HEK293 (cell line): ENCODE results near the gene SIAE.

Experiments
- AEBP2 ChIP-seq: fragments of 450-650 bp; formaldehyde crosslinking; IDR thresholded peaks from 2 replicates; pipeline ENCODE4 v1.5.1; 2016; ENCODE audit warnings: missing biosample characterization, missing genetic modification characterization, borderline replicate concordance
- BCL11A ChIP-seq: fragments of 450-650 bp; formaldehyde crosslinking; IDR thresholded peaks from 2 replicates; pipeline ENCODE4 v1.5.1; 2016; ENCODE audit warnings: low read depth, missing biosample characterization, missing genetic modification characterization
- ELK4 ChIP-seq: IDR thresholded peaks from 2 replicates; pipeline ENCODE4 v1.6.1; 2011; ENCODE audit warnings: mild to moderate bottlenecking, low read depth, low read length, borderline replicate concordance
- GLIS2 ChIP-seq: fragments of 450-650 bp; formaldehyde crosslinking; IDR thresholded peaks from 2 replicates; pipeline ENCODE4 v1.5.1; 2016; ENCODE audit warnings: missing biosample characterization, missing genetic modification characterization
- HIC1 ChIP-seq: fragments of 450-650 bp; formaldehyde crosslinking; IDR thresholded peaks from 2 replicates; pipeline ENCODE4 v1.5.1; 2016; ENCODE audit warnings: missing biosample characterization, missing genetic modification characterization
- HOXC10 ChIP-seq: sonication (generic); formaldehyde crosslinking; IDR thresholded peaks from 2 replicates; pipeline ENCODE4 v1.8.1; 2023; ENCODE audit warnings: mild to moderate bottlenecking, missing genetic modification reagents
- KLF7 ChIP-seq: fragments of 450-650 bp; formaldehyde crosslinking; IDR thresholded peaks from 2 replicates; pipeline ENCODE4 v1.5.1; 2016; ENCODE audit warnings: missing biosample characterization, missing genetic modification characterization, borderline replicate concordance
- SP3 ChIP-seq: fragments of 450-650 bp; formaldehyde crosslinking; IDR thresholded peaks from 2 replicates; pipeline ENCODE4 v1.5.1; 2016; ENCODE audit warnings: missing biosample characterization, missing genetic modification characterization
- ZBTB10 ChIP-seq: fragments of 450-650 bp; formaldehyde crosslinking; IDR thresholded peaks from 2 replicates; pipeline ENCODE4 v1.5.1; 2016; ENCODE audit warnings: missing biosample characterization, missing genetic modification characterization
- ZBTB7A ChIP-seq: fragments of 450-650 bp; formaldehyde crosslinking; IDR thresholded peaks from 2 replicates; pipeline ENCODE4 v1.5.1; 2016; ENCODE audit warnings: low read depth, missing biosample characterization, missing genetic modification characterization
- ZFHX2 ChIP-seq: fragments of 450-650 bp; formaldehyde crosslinking; conservative IDR thresholded peaks from 2 replicates; pipeline ENCODE4 v1.5.1; 2016; ENCODE audit warnings: missing biosample characterization, missing genetic modification characterization
- ZNF114 ChIP-seq: fragments of 450-650 bp; formaldehyde crosslinking; IDR thresholded peaks from 2 replicates; pipeline ENCODE4 v1.5.0; 2017; ENCODE audit warnings: missing biosample characterization, missing genetic modification characterization
- ZNF211 ChIP-seq: fragments of 450-650 bp; formaldehyde crosslinking; IDR thresholded peaks from 2 replicates; pipeline ENCODE4 v1.5.1; 2016; ENCODE audit warnings: low read depth, missing biosample characterization, missing genetic modification characterization
- ZNF23 ChIP-seq: fragments of 450-650 bp; formaldehyde crosslinking; IDR thresholded peaks from 2 replicates; pipeline ENCODE4 v1.5.1; 2016; ENCODE audit warnings: missing biosample characterization, missing genetic modification characterization, borderline replicate concordance
- ZNF302 ChIP-seq: fragments of 450-650 bp; formaldehyde crosslinking; IDR thresholded peaks from 2 replicates; pipeline ENCODE4 v1.5.1; 2016; ENCODE audit warnings: missing biosample characterization, missing genetic modification characterization, low read depth
- ZNF518A ChIP-seq: fragments of 450-650 bp; formaldehyde crosslinking; conservative IDR thresholded peaks from 2 replicates; pipeline ENCODE4 v1.5.1; 2016; ENCODE audit warnings: low read depth, missing biosample characterization, missing genetic modification characterization
- ZNF521 ChIP-seq: fragments of 450-650 bp; formaldehyde crosslinking; IDR thresholded peaks from 2 replicates; pipeline ENCODE4 v1.5.1; 2017; ENCODE audit warnings: missing biosample characterization, mild to moderate bottlenecking, missing genetic modification characterization
- ZNF621 ChIP-seq: fragments of 450-650 bp; formaldehyde crosslinking; IDR thresholded peaks from 2 replicates; pipeline ENCODE4 v1.5.1; 2017; ENCODE audit warnings: missing biosample characterization, missing genetic modification characterization
- ZNF624 ChIP-seq: fragments of 450-650 bp; formaldehyde crosslinking; IDR thresholded peaks from 2 replicates; pipeline ENCODE4 v1.5.1; 2017; ENCODE audit warnings: missing biosample characterization, missing genetic modification characterization
- ZNF645 ChIP-seq: fragments of 450-650 bp; formaldehyde crosslinking; IDR thresholded peaks from 2 replicates; pipeline ENCODE4; 2016; ENCODE audit warnings: missing biosample characterization, missing genetic modification characterization
- ZNF704 ChIP-seq: fragments of 450-650 bp; formaldehyde crosslinking; IDR thresholded peaks from 2 replicates; pipeline ENCODE4 v1.5.1; 2016; ENCODE audit warnings: missing biosample characterization, missing genetic modification characterization
- ZSCAN16 ChIP-seq: fragments of 450-650 bp; formaldehyde crosslinking; IDR thresholded peaks from 2 replicates; pipeline ENCODE4 v1.5.1; 2016; ENCODE audit warnings: missing biosample characterization, missing genetic modification characterization
- ZSCAN30 ChIP-seq: fragments of 450-650 bp; IDR thresholded peaks from 2 replicates; pipeline ENCODE4 v1.5.1; 2018; ENCODE audit warnings: missing biosample characterization, mild to moderate bottlenecking, missing genetic modification characterization, moderate library complexity

Gene SIAE

GRCh38 chr11:124622531-124623451, 50.7 kb downstream of the SIAE start, which contains the start of gene TBRG1 (continued):
- TF ChIP-seq ZBTB10 (tag by site-specific recombination) = no peak
- no peak for TF ChIP-seq ZNF521 (tag by site-specific recombination)
- no peak for TF ChIP-seq ELK4
- no peak for TF ChIP-seq ZNF23 (tag by site-specific recombination)
- TF ChIP-seq ZNF621 = no peak
- no peak for TF ChIP-seq ZNF645 (tag by site-specific recombination)
- TF ChIP-seq ZNF518A = peak; percentile 98
- no peak for TF ChIP-seq ZNF704 (tag by site-specific recombination)
- no peak for TF ChIP-seq HOXC10 (CRISPR knock-in tag)
- TF ChIP-seq AEBP2 (tag by site-specific recombination) = no peak
- no peak for TF ChIP-seq BCL11A (tag by site-specific recombination)
- TF ChIP-seq GLIS2 (tag by site-specific recombination) = 0 out of 2 replicates have a peak, but pooled peaks have one; percentile 55
- TF ChIP-seq ZFHX2 = no peak
- TF ChIP-seq ZNF114 (tag by site-specific recombination) = no peak
- TF ChIP-seq ZSCAN16 (tag by site-specific recombination) = no peak
- peak; percentile 97 for TF ChIP-seq HIC1 (tag by site-specific recombination)
- no peak for TF ChIP-seq ZNF624 (tag by site-specific recombination)
- TF ChIP-seq ZNF302 (tag by site-specific recombination) = no peak
- TF ChIP-seq ZSCAN30 (tag by site-specific recombination) = peak; percentile 47; the same call in 1 of the 2 replicates
- no peak for TF ChIP-seq ZNF211 (tag by site-specific recombination)
- no peak for TF ChIP-seq ZBTB7A (tag by site-specific recombination)
- no peak for TF ChIP-seq KLF7 (tag by site-specific recombination)
- TF ChIP-seq SP3 (tag by site-specific recombination) = peak; percentile 61
